Measurements from ENCODE around the gene LPGAT1.

The LPGAT1 gene

DNA sequence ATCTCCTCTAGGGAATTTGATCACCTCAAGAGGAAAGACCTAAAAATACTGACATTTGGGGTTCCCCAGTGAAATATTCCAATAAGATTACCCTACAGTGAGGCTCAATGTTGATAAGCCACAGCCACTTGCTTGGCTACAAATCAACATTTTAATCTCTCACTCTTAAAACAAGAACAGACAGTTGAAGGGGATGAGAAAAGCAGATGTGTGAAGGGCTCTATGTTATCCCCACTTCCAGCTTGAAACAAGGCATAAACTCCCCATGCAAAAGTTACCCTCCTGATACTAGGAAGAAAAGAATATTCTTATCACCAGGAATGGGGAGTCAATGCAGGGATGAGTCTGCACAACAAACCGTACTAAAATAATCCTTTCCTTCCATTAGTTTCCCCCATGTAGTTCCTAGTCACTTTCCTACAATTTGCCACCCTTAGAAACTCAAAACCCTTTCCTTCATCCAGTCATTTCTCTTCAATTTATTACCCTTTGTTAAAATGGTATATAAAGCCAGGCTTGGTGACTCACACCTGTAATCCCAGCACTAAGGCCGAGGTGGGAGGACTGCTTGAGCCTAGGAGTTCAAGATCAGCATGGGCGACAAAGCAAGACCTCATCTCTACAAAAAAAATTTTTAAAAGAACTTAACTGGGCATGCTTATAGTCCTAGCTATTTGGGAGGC lies 29.5 kb downstream of the LPGAT1 start:
- no peaks in the 10 kb centered on the region for H3K9me3 ChIP-seq (ENCODE audit: control insufficient read depth in 1 of 2, low read length in 2 of 2)
- H3K4me1 ChIP-seq (ENCODE audit: control insufficient read depth in 1 of 2, insufficient read depth in 2 of 2, low read length in 2 of 2), result no peaks in the 10 kb centered on the region
- no peak overlapping the region for H3K27ac ChIP-seq (ENCODE audit: low read length)
- peaks cover 0 to 9% of the 10 kb centered on the region in 2 donors for H3K36me3 ChIP-seq (ENCODE audit: control insufficient read depth in 1 of 2, insufficient read depth in 2 of 2, low read length in 2 of 2)
- no peaks in the 10 kb centered on the region for H3K27me3 ChIP-seq (ENCODE audit: low read depth, low read length)
- H3K4me3 ChIP-seq (ENCODE audit: low read depth in 1 of 2, low read length in 2 of 2), result no peak overlapping the region

DNA sequence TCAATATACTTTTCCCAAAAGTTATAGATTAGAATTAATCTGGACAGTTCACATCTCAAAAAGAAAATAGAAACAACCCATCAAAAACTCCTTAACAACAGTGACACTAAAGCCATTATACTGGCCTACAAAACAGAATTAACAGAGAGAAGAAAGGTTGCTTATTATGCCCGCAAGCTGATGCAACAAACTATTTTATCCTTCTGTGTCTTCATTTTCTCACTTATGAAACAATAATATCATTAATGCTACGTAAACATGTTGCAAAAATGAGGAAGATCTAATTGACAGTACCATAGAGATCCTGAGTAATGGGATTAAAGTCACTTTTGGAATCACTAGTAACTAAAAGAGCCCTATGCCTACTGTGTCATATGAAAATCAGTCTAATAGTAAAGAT lies 32.6 kb downstream of the LPGAT1 start:
- Histone ChIP-seq H3K27ac (ENCODE audit: low read length) (no peak overlapping the region), H3K36me3 (ENCODE audit: control insufficient read depth in 1 of 2, insufficient read depth in 2 of 2, low read length in 2 of 2) (no peaks in the 10 kb centered on the region), H3K4me1 (ENCODE audit: control insufficient read depth in 1 of 2, insufficient read depth in 2 of 2, low read length in 2 of 2) (no peaks in the 10 kb centered on the region), H3K4me3 (ENCODE audit: low read depth in 1 of 2, low read length in 2 of 2) (no peak overlapping the region), H3K27me3 (ENCODE audit: low read depth, low read length) (no peaks in the 10 kb centered on the region), H3K9me3 (ENCODE audit: control insufficient read depth in 1 of 2, low read length in 2 of 2) (no peaks in the 10 kb centered on the region)

DNA sequence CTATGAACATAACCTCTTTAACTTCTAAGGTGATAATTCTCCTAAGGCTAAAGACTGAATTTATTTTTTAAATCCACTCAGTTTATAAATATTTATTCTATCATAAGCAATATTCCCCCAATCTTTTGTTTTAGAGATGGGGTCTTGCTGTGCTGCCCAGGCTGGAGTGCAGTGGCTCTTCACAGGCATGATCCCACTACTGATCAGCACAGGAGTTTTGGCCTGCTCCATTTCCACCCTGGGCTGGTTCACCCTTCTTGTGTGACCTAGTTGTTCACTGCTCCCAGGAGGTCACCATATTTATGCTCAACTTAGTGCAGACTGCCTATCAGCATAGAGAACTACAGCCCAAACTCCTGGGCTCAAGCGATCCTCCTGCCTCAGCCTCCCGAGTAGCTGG lies 38.6 kb downstream of the LPGAT1 start:
- Histone ChIP-seq H3K27ac (ENCODE audit: low read length) (no peak overlapping the region), H3K27me3 (ENCODE audit: low read depth, low read length) (no peaks in the 10 kb centered on the region), H3K9me3 (ENCODE audit: control insufficient read depth in 1 of 2, low read length in 2 of 2) (no peaks in the 10 kb centered on the region), H3K4me3 (ENCODE audit: low read depth in 1 of 2, low read length in 2 of 2) (no peak overlapping the region), H3K36me3 (ENCODE audit: control insufficient read depth in 1 of 2, insufficient read depth in 2 of 2, low read length in 2 of 2) (peaks cover 5 to 8% of the 10 kb centered on the region in 2 donors), H3K4me1 (ENCODE audit: control insufficient read depth in 1 of 2, insufficient read depth in 2 of 2, low read length in 2 of 2) (peaks cover 0 to 3% of the 10 kb centered on the region in 2 donors)

DNA sequence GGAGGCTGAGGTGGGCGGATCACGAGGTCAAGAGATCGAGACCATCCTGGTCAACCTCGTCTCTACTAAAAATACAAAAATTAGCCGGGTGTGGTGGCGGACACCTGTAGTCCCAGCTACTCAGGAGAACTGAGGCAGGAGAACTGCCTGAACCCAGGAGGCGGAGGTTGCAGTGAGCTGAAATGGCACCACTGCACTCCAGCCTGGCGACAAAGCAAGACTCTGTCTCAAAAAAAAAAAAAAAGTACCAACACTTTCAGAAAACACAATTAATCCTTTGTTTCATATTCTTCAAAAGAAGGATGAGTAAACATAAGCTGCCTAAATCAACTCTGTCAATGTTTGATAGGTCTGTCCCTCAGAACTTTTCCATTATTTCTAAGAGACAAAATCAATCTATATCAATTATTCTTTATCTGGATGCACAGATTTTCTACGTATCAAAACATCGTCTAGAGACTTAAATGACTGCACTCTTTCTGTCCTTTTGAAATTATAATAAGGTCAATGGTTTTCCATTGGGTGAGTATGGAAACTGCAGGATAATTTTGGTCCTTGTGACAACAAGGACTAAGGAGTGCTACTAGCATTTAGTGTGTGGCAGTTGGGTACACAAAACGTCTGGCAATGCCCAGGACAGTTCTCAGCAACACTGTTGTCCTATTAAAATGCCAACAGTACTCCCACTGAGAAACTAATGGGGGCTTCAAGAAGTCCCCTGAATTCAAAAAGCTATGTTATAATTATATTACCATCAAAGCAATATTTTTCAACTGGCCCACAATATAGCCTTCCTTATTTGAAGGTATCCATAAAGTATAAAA lies 40.7 kb downstream of the LPGAT1 start:
- no peaks in the 10 kb centered on the region for H3K27me3 ChIP-seq (ENCODE audit: low read depth, low read length)
- H3K4me1 ChIP-seq (ENCODE audit: control insufficient read depth in 1 of 2, insufficient read depth in 2 of 2, low read length in 2 of 2), result peaks cover 0 to 3% of the 10 kb centered on the region in 2 donors
- H3K9me3 ChIP-seq (ENCODE audit: control insufficient read depth in 1 of 2, low read length in 2 of 2), result no peaks in the 10 kb centered on the region
- peaks cover 8 to 11% of the 10 kb centered on the region in 2 donors for H3K36me3 ChIP-seq (ENCODE audit: control insufficient read depth in 1 of 2, insufficient read depth in 2 of 2, low read length in 2 of 2)
- no peak overlapping the region for H3K27ac ChIP-seq (ENCODE audit: low read length)
- no peak overlapping the region for H3K4me3 ChIP-seq (ENCODE audit: low read depth in 1 of 2, low read length in 2 of 2)

DNA sequence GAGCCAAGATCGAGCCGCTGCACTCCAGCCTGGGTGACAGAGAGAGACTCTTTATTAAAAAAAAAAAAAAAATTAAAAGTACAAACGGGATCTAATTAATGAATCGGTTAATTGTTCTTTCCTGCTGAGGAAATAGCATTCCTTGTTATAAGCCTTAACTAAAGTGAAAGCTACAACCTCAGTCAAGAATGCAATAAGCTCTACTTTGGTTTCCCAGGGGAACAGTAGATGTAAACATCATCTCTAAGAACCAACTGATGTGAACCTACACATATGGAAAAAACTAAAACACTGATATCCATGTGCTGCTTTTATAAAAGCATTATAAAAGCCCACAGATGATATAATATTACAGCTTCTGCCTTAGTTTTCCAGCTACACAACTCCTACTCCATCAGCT lies 41.9 kb downstream of the LPGAT1 start:
- H3K9me3 ChIP-seq (ENCODE audit: control insufficient read depth in 1 of 2, low read length in 2 of 2), result no peaks in the 10 kb centered on the region
- peaks cover 8 to 11% of the 10 kb centered on the region in 2 donors for H3K36me3 ChIP-seq (ENCODE audit: control insufficient read depth in 1 of 2, insufficient read depth in 2 of 2, low read length in 2 of 2)
- H3K4me3 ChIP-seq (ENCODE audit: low read depth in 1 of 2, low read length in 2 of 2), result no peak overlapping the region
- no peaks in the 10 kb centered on the region for H3K27me3 ChIP-seq (ENCODE audit: low read depth, low read length)
- no peak overlapping the region for H3K27ac ChIP-seq (ENCODE audit: low read length)
- H3K4me1 ChIP-seq (ENCODE audit: control insufficient read depth in 1 of 2, insufficient read depth in 2 of 2, low read length in 2 of 2), result peaks cover 0 to 3% of the 10 kb centered on the region in 2 donors

DNA sequence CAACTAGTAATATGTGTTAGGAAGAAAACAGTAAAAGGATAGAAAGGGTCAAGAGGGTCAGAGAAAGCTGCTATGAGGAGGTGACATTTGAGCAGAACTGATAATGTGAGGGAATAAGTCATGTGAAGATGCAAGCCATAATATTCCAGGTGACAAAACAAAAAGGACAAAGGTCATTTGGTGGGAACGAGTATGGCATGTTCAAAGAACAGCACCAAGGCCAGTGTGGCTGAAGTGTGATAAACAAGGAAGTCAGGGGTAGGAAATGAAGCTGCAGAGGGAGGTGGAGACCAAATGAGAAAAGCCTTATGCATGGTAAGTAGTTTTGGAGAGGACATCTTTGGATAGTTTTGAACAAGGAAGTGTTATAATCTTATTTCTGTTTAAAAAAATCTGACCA lies 46.7 kb downstream of the LPGAT1 start:
- H3K4me1 ChIP-seq (ENCODE audit: control insufficient read depth in 1 of 2, insufficient read depth in 2 of 2, low read length in 2 of 2), result peaks cover 0 to 3% of the 10 kb centered on the region in 2 donors
- H3K9me3 ChIP-seq (ENCODE audit: control insufficient read depth in 1 of 2, low read length in 2 of 2), result no peaks in the 10 kb centered on the region
- no peaks in the 10 kb centered on the region for H3K27me3 ChIP-seq (ENCODE audit: low read depth, low read length)
- no peak overlapping the region for H3K4me3 ChIP-seq (ENCODE audit: low read depth in 1 of 2, low read length in 2 of 2)
- peaks cover 4 to 7% of the 10 kb centered on the region in 2 donors for H3K36me3 ChIP-seq (ENCODE audit: control insufficient read depth in 1 of 2, insufficient read depth in 2 of 2, low read length in 2 of 2)
- no peak overlapping the region for H3K27ac ChIP-seq (ENCODE audit: low read length)

DNA sequence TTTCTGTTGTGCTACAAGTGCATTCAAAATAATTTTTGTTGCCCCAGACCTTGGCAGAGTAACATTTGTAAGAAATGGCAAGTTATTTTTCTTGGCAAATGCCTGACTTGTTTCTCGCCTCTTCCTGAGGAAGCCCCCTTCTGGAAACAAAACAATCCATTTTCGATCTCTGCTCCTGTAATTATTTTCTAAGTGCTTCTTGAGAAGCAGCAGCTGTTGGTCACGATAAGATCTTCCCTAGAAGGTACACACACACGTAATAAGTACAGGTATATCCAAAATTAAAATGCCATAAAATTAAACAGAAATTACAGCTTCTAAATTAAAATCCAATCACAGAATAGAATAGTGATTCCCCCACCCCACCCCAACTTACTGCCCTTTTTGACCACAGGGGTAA lies 47.3 kb downstream of the LPGAT1 start:
- peaks cover 7 to 11% of the 10 kb centered on the region in 2 donors for H3K36me3 ChIP-seq (ENCODE audit: control insufficient read depth in 1 of 2, insufficient read depth in 2 of 2, low read length in 2 of 2)
- H3K27me3 ChIP-seq (ENCODE audit: low read depth, low read length), result no peaks in the 10 kb centered on the region
- H3K27ac ChIP-seq (ENCODE audit: low read length), result no peak overlapping the region
- no peak overlapping the region for H3K4me3 ChIP-seq (ENCODE audit: low read depth in 1 of 2, low read length in 2 of 2)
- H3K4me1 ChIP-seq (ENCODE audit: control insufficient read depth in 1 of 2, insufficient read depth in 2 of 2, low read length in 2 of 2), result no peaks in the 10 kb centered on the region
- no peaks in the 10 kb centered on the region for H3K9me3 ChIP-seq (ENCODE audit: control insufficient read depth in 1 of 2, low read length in 2 of 2)

DNA sequence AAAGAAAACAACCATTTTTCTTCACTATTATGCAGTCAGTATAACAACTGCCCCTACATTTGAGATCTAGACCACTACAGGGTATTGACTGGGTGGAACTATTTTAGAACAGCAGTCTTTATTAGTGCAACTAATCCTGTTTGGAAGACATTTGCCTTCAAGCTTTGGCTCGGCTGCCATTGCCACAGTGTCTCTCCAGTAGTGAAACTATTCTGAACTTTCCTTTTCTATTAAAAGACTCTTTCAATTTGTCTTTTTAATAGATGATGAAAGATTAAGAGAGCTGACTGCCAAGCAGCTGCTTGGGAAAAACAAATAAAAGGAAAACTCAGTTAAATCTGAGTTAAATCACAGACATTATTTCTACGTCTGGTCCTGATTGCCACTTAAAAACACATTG lies 49.3 kb downstream of the LPGAT1 start:
- Histone ChIP-seq H3K27me3 (ENCODE audit: low read depth, low read length) (no peaks in the 10 kb centered on the region), H3K9me3 (ENCODE audit: control insufficient read depth in 1 of 2, low read length in 2 of 2) (no peaks in the 10 kb centered on the region), H3K4me3 (ENCODE audit: low read depth in 1 of 2, low read length in 2 of 2) (no peak overlapping the region), H3K4me1 (ENCODE audit: control insufficient read depth in 1 of 2, insufficient read depth in 2 of 2, low read length in 2 of 2) (no peaks in the 10 kb centered on the region), H3K36me3 (ENCODE audit: control insufficient read depth in 1 of 2, insufficient read depth in 2 of 2, low read length in 2 of 2) (peaks cover 10 to 22% of the 10 kb centered on the region in 2 donors), H3K27ac (ENCODE audit: low read length) (no peak overlapping the region)

DNA sequence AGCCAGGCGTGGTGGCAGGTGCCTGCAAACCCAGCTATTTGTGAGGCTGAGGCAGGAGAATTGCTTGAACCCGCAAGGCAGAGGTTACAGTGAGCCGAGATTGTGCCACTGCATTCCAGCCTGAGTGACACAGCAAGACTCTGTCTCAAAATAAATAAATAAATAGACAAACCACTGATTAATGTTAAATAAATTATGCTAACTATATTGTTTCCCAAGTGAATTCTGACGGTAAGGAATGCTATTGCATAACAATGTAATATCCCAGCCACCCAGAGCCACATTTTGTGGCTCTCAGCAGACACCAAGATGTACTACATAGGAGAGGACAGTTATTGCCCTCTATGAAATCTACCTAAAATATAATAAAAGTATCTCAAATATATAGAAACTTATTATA lies 55.4 kb downstream of the LPGAT1 start:
- H3K4me1 ChIP-seq (ENCODE audit: control insufficient read depth in 1 of 2, insufficient read depth in 2 of 2, low read length in 2 of 2), result no peaks in the 10 kb centered on the region

DNA sequence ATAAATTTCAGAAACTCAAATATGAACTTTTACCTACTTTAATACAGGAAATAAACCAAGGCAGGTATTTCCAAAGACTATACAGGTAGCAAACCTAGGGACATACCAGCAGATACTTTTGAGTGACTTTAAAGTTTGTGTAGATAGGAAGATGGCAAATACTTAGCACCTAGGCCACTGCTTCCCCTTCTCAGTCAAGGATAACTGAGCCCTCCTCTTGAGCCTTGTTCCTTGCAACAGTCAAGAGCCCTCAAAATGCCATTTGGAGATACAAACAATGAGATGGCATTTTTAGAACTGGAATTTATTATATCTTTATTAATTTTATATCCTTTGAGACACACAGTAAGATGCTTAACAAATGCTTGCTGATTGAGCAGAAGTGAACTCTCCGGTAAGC lies 65.9 kb downstream of the LPGAT1 start:
- no peaks in the 10 kb centered on the region for H3K4me1 ChIP-seq (ENCODE audit: control insufficient read depth in 1 of 2, insufficient read depth in 2 of 2, low read length in 2 of 2)
- H3K4me3 ChIP-seq (ENCODE audit: low read depth in 1 of 2, low read length in 2 of 2), result no peak overlapping the region
- no peak overlapping the region for H3K27ac ChIP-seq (ENCODE audit: low read length)
- H3K27me3 ChIP-seq (ENCODE audit: low read depth, low read length), result no peaks in the 10 kb centered on the region
- no peaks in the 10 kb centered on the region for H3K9me3 ChIP-seq (ENCODE audit: control insufficient read depth in 1 of 2, low read length in 2 of 2)
- peaks cover 0 to 6% of the 10 kb centered on the region in 2 donors for H3K36me3 ChIP-seq (ENCODE audit: control insufficient read depth in 1 of 2, insufficient read depth in 2 of 2, low read length in 2 of 2)

More for the DNA sequence above, 55.4 kb downstream of the LPGAT1 start:
- no peak overlapping the region for H3K27ac ChIP-seq (ENCODE audit: low read length)
- H3K4me3 ChIP-seq (ENCODE audit: low read depth in 1 of 2, low read length in 2 of 2), result no peak overlapping the region
- no peaks in the 10 kb centered on the region for H3K9me3 ChIP-seq (ENCODE audit: control insufficient read depth in 1 of 2, low read length in 2 of 2)
- H3K27me3 ChIP-seq (ENCODE audit: low read depth, low read length), result no peaks in the 10 kb centered on the region
- peaks cover 5 to 18% of the 10 kb centered on the region in 2 donors for H3K36me3 ChIP-seq (ENCODE audit: control insufficient read depth in 1 of 2, insufficient read depth in 2 of 2, low read length in 2 of 2)

DNA sequence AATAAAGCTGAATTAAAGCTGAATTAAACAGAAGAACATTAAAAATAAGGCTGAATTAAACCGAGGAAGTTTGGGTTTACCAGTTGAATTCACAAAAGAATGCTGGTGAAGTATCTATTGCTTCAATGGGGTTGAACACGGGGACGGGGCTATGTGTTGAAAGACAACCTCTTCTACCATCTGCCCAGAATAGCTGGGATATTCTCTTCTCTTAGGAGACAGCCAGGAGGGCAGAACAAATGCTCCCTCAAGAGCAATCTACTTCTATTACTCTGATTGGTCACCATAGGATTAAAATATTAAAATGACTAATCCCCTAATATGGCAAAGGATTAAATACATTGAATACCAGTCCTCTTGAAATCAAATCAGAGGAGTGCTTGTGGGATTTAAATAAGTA lies 68.4 kb downstream of the LPGAT1 start:
- no peak overlapping the region for H3K4me3 ChIP-seq (ENCODE audit: low read depth in 1 of 2, low read length in 2 of 2)
- no peaks in the 10 kb centered on the region for H3K27me3 ChIP-seq (ENCODE audit: low read depth, low read length)
- H3K9me3 ChIP-seq (ENCODE audit: control insufficient read depth in 1 of 2, low read length in 2 of 2), result peaks cover 4 to 6% of the 10 kb centered on the region in 2 donors
- no peak overlapping the region for H3K27ac ChIP-seq (ENCODE audit: low read length)
- peaks cover 6 to 21% of the 10 kb centered on the region in 2 donors for H3K36me3 ChIP-seq (ENCODE audit: control insufficient read depth in 1 of 2, insufficient read depth in 2 of 2, low read length in 2 of 2)
- no peaks in the 10 kb centered on the region for H3K4me1 ChIP-seq (ENCODE audit: control insufficient read depth in 1 of 2, insufficient read depth in 2 of 2, low read length in 2 of 2)
